Right atrium auricular region (tissue), 2 donors: ENCODE results near the gene COG3. TPM values are rescaled to one million over a fixed set of nuclear protein-coding genes. Genes with fewer than 3 reads are reported as not detected.

Experiments
- DNase-seq: peaks from one replicate; pipeline ENCODE4 v3.0.0-alpha.2; 2019; ENCODE audit warnings: low spot score
- H3K27ac ChIP-seq, 2 donors: fragments of 200-600 bp; sonication (generic); 1 replicate in 1 of 2; 2 replicates in 1 of 2; pipeline ENCODE4 v1.5.1; 2016 to 2019
- H3K27me3 ChIP-seq, 2 donors: fragments of 200-600 bp; sonication (generic); one replicate each; pipeline versions ENCODE4 v1.5.1 to v1.6.0; 2017 to 2019
- H3K36me3 ChIP-seq: fragments of 200-600 bp; sonication (generic); one replicate; pipeline ENCODE4 v1.5.1; 2016
- H3K4me1 ChIP-seq, 2 donors: fragments of 200-600 bp; sonication (generic); one replicate each; pipeline versions ENCODE4 v1.5.1 to v1.6.0; 2017 to 2019
- H3K4me3 ChIP-seq, 2 donors: fragments of 200-600 bp; sonication (generic); 1 replicate in 1 of 2; 2 replicates in 1 of 2; pipeline ENCODE4 v1.5.1; 2017 to 2019; ENCODE audit warnings: mild to moderate bottlenecking in 1 of 2, moderate library complexity in 1 of 2
- H3K9me3 ChIP-seq, 2 donors: fragments of 200-600 bp; sonication (generic); one replicate each; pipeline ENCODE4 v1.5.1; 2019
- total RNA-seq, 2 donors: library from RNA; depleted of rRNA; stranded (reverse); fragments of >200 nt; gene quantifications; one replicate each; pipeline ENCODE4 v1.1.0, GENCODE V29; 2016
- TF ChIP-seq, protein P1 (sequence below), 2 donors: fragments of 200-600 bp; sonication (generic); IDR thresholded peaks; one replicate each; pipeline ENCODE4 v1.5.1; 2019; ENCODE audit warnings: antibody characterized with exemption in 2 of 2

COG3 gene
- total RNA-seq, 2 donors from 2014 or later, result 15.7 to 20.3 TPM

DNA sequence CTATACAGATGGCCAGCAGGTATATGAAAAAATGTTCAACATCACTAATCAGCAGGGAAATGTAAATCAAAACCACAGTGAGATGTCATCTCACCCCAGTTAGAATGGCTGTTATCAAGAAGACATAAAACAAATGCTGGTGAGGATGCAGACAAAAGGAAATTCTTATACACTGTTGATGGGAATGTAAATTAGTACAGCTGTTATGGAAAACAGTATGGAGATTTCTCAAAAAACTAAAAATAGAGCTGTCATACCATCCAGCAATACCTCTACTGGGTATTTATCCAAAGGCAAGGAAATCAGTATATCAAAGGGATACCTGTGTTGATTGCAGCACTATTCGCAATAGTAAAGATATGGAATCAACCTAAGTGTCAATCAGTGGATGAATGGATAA, 22.9 kb downstream of the COG3 start:
- DNase-seq, result no peak
- TF ChIP-seq, protein P1, sequence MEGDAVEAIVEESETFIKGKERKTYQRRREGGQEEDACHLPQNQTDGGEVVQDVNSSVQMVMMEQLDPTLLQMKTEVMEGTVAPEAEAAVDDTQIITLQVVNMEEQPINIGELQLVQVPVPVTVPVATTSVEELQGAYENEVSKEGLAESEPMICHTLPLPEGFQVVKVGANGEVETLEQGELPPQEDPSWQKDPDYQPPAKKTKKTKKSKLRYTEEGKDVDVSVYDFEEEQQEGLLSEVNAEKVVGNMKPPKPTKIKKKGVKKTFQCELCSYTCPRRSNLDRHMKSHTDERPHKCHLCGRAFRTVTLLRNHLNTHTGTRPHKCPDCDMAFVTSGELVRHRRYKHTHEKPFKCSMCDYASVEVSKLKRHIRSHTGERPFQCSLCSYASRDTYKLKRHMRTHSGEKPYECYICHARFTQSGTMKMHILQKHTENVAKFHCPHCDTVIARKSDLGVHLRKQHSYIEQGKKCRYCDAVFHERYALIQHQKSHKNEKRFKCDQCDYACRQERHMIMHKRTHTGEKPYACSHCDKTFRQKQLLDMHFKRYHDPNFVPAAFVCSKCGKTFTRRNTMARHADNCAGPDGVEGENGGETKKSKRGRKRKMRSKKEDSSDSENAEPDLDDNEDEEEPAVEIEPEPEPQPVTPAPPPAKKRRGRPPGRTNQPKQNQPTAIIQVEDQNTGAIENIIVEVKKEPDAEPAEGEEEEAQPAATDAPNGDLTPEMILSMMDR (IDR thresholded peaks at IDR 0.05), result no peak
- Histone ChIP-seq H3K27me3 (no peaks in the 10 kb centered on the region), H3K27ac (no peak overlapping the region), H3K36me3 (peaks cover 58% of the 10 kb centered on the region), H3K4me1 (no peaks in the 10 kb centered on the region), H3K4me3 (no peak overlapping the region), H3K9me3 (no peaks in the 10 kb centered on the region)

- DNase-seq, result no peak
- Histone ChIP-seq H3K36me3 (peaks cover 58% of the 10 kb centered on the region), H3K4me3 (no peak overlapping the region), H3K4me1 (no peaks in the 10 kb centered on the region), H3K27me3 (no peaks in the 10 kb centered on the region), H3K9me3 (no peaks in the 10 kb centered on the region), H3K27ac (no peak overlapping the region)
- TF ChIP-seq, protein P1 (IDR thresholded peaks at IDR 0.05), result peak in 1 of 2 donors; percentile 31
These were observed 25.3 kb downstream of the COG3 start for GRCh38 chr13:45490068-45490467.

DNA sequence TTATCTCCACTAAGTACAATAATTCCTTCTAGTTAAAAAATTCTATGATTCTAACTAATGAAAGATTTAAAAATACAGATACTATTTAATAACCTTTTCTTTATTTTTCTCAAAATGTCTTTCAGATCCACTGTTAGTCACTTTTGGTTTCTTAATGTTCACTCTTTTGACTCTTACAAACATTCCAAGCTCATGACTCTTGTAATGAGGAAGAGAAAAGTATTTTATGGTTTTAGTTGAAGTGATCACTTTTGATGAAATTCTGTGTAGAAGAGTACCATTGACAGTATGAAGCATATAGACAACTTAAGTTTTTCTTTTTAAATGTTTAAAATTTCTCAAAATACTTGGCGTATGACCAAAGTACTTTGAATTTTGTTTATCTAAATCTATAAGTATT, 27.8 kb downstream of the COG3 start:
- Histone ChIP-seq H3K4me3 (no peak overlapping the region), H3K4me1 (no peaks in the 10 kb centered on the region), H3K36me3 (peaks cover 67% of the 10 kb centered on the region), H3K9me3 (no peaks in the 10 kb centered on the region), H3K27me3 (no peaks in the 10 kb centered on the region), H3K27ac (no peak overlapping the region)
- no peak for DNase-seq
- TF ChIP-seq, protein P1 (IDR thresholded peaks at IDR 0.05), result no peak

GRCh38 chr13:45496942-45497341, 32.2 kb downstream of the COG3 start:
- no peak for DNase-seq
- H3K4me3 ChIP-seq, result no peak overlapping the region
- no peaks in the 10 kb centered on the region for H3K27me3 ChIP-seq
- TF ChIP-seq, protein P1 (IDR thresholded peaks at IDR 0.05), result no peak
- no peaks in the 10 kb centered on the region for H3K4me1 ChIP-seq
- H3K9me3 ChIP-seq, result no peaks in the 10 kb centered on the region
- no peak overlapping the region for H3K27ac ChIP-seq
- H3K36me3 ChIP-seq, result peaks cover 64% of the 10 kb centered on the region

DNA sequence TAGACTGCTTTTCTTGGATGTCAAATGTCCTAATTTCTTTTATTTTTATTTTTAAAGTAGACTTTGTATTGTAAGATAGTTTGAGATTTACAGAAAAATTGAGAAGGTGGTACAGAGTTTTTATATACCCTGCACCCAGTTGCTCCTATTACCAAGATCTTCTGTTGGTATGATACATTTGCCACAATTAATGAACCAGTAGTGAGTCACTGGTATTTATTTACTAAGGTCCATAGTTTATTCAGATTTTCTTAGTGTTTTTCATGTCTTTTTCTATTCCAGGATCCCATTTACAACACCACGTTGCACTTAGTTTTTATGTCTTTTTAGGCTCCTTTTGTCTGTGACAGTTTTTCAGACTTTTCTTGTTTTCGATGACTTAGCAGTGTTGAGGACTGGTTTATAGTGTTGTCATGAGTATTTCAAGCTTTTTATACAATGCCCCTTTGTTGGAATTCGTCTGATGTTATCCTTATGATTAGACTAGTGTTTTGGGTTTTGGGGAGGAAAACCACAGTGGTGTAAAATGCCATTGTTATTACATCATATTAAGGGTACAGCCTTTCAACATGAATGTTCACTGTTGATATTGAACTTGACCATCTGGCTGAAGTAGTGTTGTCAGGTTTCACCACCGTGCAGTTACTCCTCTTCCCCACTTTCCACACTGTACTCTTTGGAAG, 35.9 kb downstream of the COG3 start:
- Histone ChIP-seq H3K9me3 (no peaks in the 10 kb centered on the region), H3K4me3 (no peak overlapping the region), H3K27ac (peak overlapping the region in 1 of 2 donors; percentile 7), H3K36me3 (peaks cover 61% of the 10 kb centered on the region), H3K4me1 (no peaks in the 10 kb centered on the region), H3K27me3 (no peaks in the 10 kb centered on the region)
- no peak for DNase-seq
- TF ChIP-seq, protein P1 (IDR thresholded peaks at IDR 0.05), result no peak

GRCh38 chr13:45501175-45501526, 36.4 kb downstream of the COG3 start:
- Histone ChIP-seq H3K9me3 (no peaks in the 10 kb centered on the region), H3K4me3 (no peak overlapping the region), H3K36me3 (peaks cover 61% of the 10 kb centered on the region), H3K27me3 (no peaks in the 10 kb centered on the region), H3K4me1 (no peaks in the 10 kb centered on the region), H3K27ac (peak overlapping the region in 1 of 2 donors; percentile 7)
- no peak for DNase-seq
- TF ChIP-seq, protein P1 (IDR thresholded peaks at IDR 0.05), result no peak
